H9 (cell line): ENCODE measurements around the gene MARF1. TPM values are rescaled to one million over a fixed set of nuclear protein-coding genes. Genes with fewer than 3 reads are reported as not detected.

ENCODE experiments used
- DNase-seq: peaks from one replicate; pipeline ENCODE4 v3.0.0-alpha.2; 2017
- H2AFZ ChIP-seq: one replicate; pipeline ENCODE4 v1.6.1; 2013; ENCODE audit warnings: mild to moderate bottlenecking, low read length, control low read depth, moderate library complexity
- H2AK5ac ChIP-seq: 2 replicates; pipeline ENCODE4 v1.6.1; 2013; ENCODE audit warnings: low read length, control low read depth, mixed read lengths; ENCODE audit not compliant: insufficient read length
- H2BK120ac ChIP-seq: one replicate; pipeline ENCODE4 v1.6.1; 2013; ENCODE audit warnings: low read depth, mild to moderate bottlenecking, low read length, control low read depth, inconsistent platforms; ENCODE audit not compliant: poor library complexity, severe bottlenecking
- H2BK12ac ChIP-seq: 2 replicates; pipeline ENCODE4 v1.6.1; 2013; ENCODE audit warnings: low read length, control low read depth, mixed read lengths, low read depth; ENCODE audit not compliant: insufficient read length
- H2BK15ac ChIP-seq: 2 replicates; pipeline ENCODE4 v1.6.1; 2013; ENCODE audit warnings: low read depth, low read length, control low read depth
- H2BK20ac ChIP-seq: one replicate; pipeline ENCODE4 v1.6.1; 2013; ENCODE audit warnings: low read depth, mild to moderate bottlenecking, low read length, control low read depth, inconsistent platforms; ENCODE audit not compliant: poor library complexity, severe bottlenecking
- H2BK5ac ChIP-seq: 2 replicates; pipeline ENCODE4 v1.6.1; 2013; ENCODE audit warnings: low read length, control low read depth, mixed read lengths; ENCODE audit not compliant: insufficient read length
- H3K14ac ChIP-seq: 2 replicates; pipeline ENCODE4 v1.6.1; 2013; ENCODE audit warnings: low read length, control low read depth; ENCODE audit not compliant: insufficient read depth
- H3K18ac ChIP-seq: 2 replicates; pipeline ENCODE4 v1.6.1; 2013; ENCODE audit warnings: low read depth, mild to moderate bottlenecking, mixed read lengths, low read length, control low read depth; ENCODE audit not compliant: insufficient read length
- H3K23ac ChIP-seq: 2 replicates; pipeline ENCODE4 v1.6.1; 2013; ENCODE audit warnings: low read length, control low read depth, mixed read lengths, low read depth; ENCODE audit not compliant: insufficient read length
- H3K23me2 ChIP-seq: 2 replicates; pipeline ENCODE4 v1.6.1; 2013; ENCODE audit warnings: low read depth, mild to moderate bottlenecking, mixed read lengths, low read length, control low read depth; ENCODE audit not compliant: insufficient read length, poor library complexity, severe bottlenecking
- H3K27ac ChIP-seq: 2 replicates; pipeline ENCODE4 v1.5.1; 2013; ENCODE audit warnings: low read length, control low read depth, mixed read lengths, low read depth; ENCODE audit not compliant: insufficient read length
- H3K27me3 ChIP-seq: 2 replicates; pipeline ENCODE4 v1.6.1; 2013; ENCODE audit warnings: low read length, control low read depth, inconsistent platforms; ENCODE audit not compliant: insufficient read depth
- H3K4ac ChIP-seq: 2 replicates; pipeline ENCODE4 v1.6.1; 2013; ENCODE audit warnings: low read depth, mild to moderate bottlenecking, control low read depth, inconsistent platforms, low read length, moderate library complexity
- H3K4me1 ChIP-seq: 2 replicates; pipeline ENCODE4 v1.6.1; 2013; ENCODE audit warnings: low read length, control low read depth, inconsistent platforms; ENCODE audit not compliant: insufficient read depth
- H3K4me2 ChIP-seq: 2 replicates; pipeline ENCODE4 v1.6.1; 2013; ENCODE audit warnings: low read length, control low read depth, mixed read lengths; ENCODE audit not compliant: insufficient read length, insufficient read depth
- H3K56ac ChIP-seq: 2 replicates; pipeline ENCODE4 v1.6.1; 2013; ENCODE audit warnings: low read depth, mild to moderate bottlenecking, mixed read lengths, low read length, control low read depth; ENCODE audit not compliant: insufficient read length
- H3K79me1 ChIP-seq: 2 replicates; pipeline ENCODE4 v1.6.1; 2013; ENCODE audit warnings: low read depth, mild to moderate bottlenecking, moderate library complexity, low read length, control low read depth, inconsistent platforms; ENCODE audit not compliant: insufficient read depth, poor library complexity, severe bottlenecking
- H3K79me2 ChIP-seq: 2 replicates; pipeline ENCODE4 v1.6.1; 2013; ENCODE audit warnings: low read length, control low read depth, inconsistent platforms; ENCODE audit not compliant: insufficient read depth
- H3K9ac ChIP-seq: 2 replicates; pipeline ENCODE4 v1.6.1; 2013; ENCODE audit warnings: low read length, control low read depth, mixed read lengths; ENCODE audit not compliant: insufficient read length; ENCODE audit errors: extremely low read depth
- H3K9me3 ChIP-seq: one replicate; pipeline ENCODE4 v1.6.1; 2013; ENCODE audit warnings: low read depth, low read length, inconsistent platforms; ENCODE audit not compliant: control insufficient read depth
- H3T11ph ChIP-seq: one replicate; pipeline ENCODE4 v1.6.1; 2013; ENCODE audit warnings: mild to moderate bottlenecking, low read length, control low read depth, inconsistent platforms
- H4K20me1 ChIP-seq: one replicate; pipeline ENCODE4 v1.6.1; 2013; ENCODE audit not compliant: control insufficient read depth, insufficient read length, insufficient read depth
- H4K5ac ChIP-seq: 2 replicates; pipeline ENCODE4 v1.6.1; 2013; ENCODE audit warnings: low read depth, mild to moderate bottlenecking, mixed read lengths, low read length, control low read depth; ENCODE audit not compliant: insufficient read length
- H4K8ac ChIP-seq: replicated peaks from 2 replicates; pipeline ENCODE4 v1.6.1; 2013; ENCODE audit warnings: low read length, control low read depth, mixed read lengths, low read depth; ENCODE audit not compliant: insufficient read length
- H4K91ac ChIP-seq: 2 replicates; pipeline ENCODE4 v1.6.1; 2013; ENCODE audit warnings: low read depth, mild to moderate bottlenecking, moderate library complexity, mixed read lengths, low read length, control low read depth; ENCODE audit not compliant: insufficient read length
- H3K27ac Mint-ChIP-seq, 3 experiments: 2 replicates in 2 of 3; 3 replicates in 1 of 3; pipeline ENCODE4 v1.8.0; 2020 to 2021; ENCODE audit warnings: mixed read lengths in 3 of 3, mild to moderate bottlenecking in 1 of 3, moderate library complexity in 1 of 3
- H3K27me3 Mint-ChIP-seq: 2 replicates; pipeline ENCODE4 v1.8.0; 2021; ENCODE audit warnings: low read depth, mild to moderate bottlenecking, moderate library complexity, mixed read lengths
- H3K36me3 Mint-ChIP-seq, 3 experiments: 2 replicates in 2 of 3; 3 replicates in 1 of 3; pipeline ENCODE4 v1.8.0; 2020 to 2021; ENCODE audit warnings: low read depth in 3 of 3, mixed read lengths in 3 of 3; ENCODE audit not compliant: insufficient read depth in 1 of 3
- H3K4me1 Mint-ChIP-seq, 2 experiments: 2 replicates each; pipeline ENCODE4 v1.8.0; 2020; ENCODE audit warnings: mixed read lengths in 2 of 2
- H3K4me3 Mint-ChIP-seq, 2 experiments: 2 replicates in 1 of 2; 3 replicates in 1 of 2; pipeline ENCODE4 v1.8.0; 2020 to 2021; ENCODE audit warnings: mild to moderate bottlenecking in 2 of 2, mixed read lengths in 2 of 2, moderate library complexity in 1 of 2
- H3K9me3 Mint-ChIP-seq, 2 experiments: 2 replicates in 1 of 2; 3 replicates in 1 of 2; pipeline ENCODE4 v1.8.0; 2020; ENCODE audit warnings: mild to moderate bottlenecking in 2 of 2, mixed read lengths in 2 of 2, moderate library complexity in 1 of 2
- WGBS: extraction: QIAGEN DNeasy Blood & Tissue Kit; methylation state at CpG from one replicate; pipeline ENCODE4 v1.1.7; 2013; ENCODE audit warnings: missing lambda C conversion rate, low lambda C conversion rate, mixed read lengths; ENCODE audit not compliant: insufficient read length; ENCODE audit errors: extremely low coverage; 5-methylcytosine and 5-hydroxymethylcytosine counted together
- total RNA-seq: library from RNA; stranded (reverse); gene quantifications from 2 replicates; pipeline ENCODE4 v1.2.1, GENCODE V29; 2021
- TF ChIP-seq, protein P1 (sequence below): fragments of 200-600 bp; sonication (generic); conservative IDR thresholded peaks from 3 replicates; pipeline ENCODE4 v1.8.0; 2021; ENCODE audit warnings: antibody characterized with exemption, mild to moderate bottlenecking

Gene MARF1
- total RNA-seq, 1 experiment from 2014 or later: 23.3 TPM

DNA sequence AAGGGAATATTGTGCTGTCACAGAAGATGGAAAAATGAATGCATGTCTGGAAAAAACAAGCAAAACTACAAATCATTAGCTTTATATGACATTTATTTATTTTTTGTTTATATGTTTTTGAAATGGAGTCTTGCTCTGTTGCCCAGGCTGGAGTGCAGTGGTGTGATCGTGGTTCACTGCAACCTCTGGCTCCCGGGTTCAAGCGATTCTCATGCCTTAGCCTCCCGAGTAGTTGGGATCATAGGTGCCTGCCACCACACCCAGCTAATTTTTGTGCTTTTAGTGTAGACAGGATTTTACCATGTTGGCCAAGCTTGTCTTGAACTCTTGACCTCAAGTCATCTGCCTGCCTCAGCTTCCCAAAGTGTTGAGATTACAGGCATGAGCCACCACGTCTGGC lies 15.6 kb upstream of the MARF1 start:
- Histone ChIP-seq H3K23ac (no peak overlapping the region), H3K23me2 (no peaks in the 10 kb centered on the region), H3K27me3 (no peaks in the 10 kb centered on the region), H2BK5ac (no peak overlapping the region), H2BK15ac (no peak overlapping the region), H3K27ac (no peak overlapping the region), H3K56ac (no peak overlapping the region), H3K9me3 (no peaks in the 10 kb centered on the region), H3K18ac (no peak overlapping the region), H2AFZ (no peak overlapping the region), H2BK12ac (no peak overlapping the region), H2AK5ac (no peak overlapping the region), H4K91ac (no peak overlapping the region), H3K4me2 (no peak overlapping the region), H4K20me1 (no peaks in the 10 kb centered on the region), H3K4me1 (no peaks in the 10 kb centered on the region), H2BK120ac (no peak overlapping the region), H2BK20ac (no peak overlapping the region), H3K14ac (no peak overlapping the region), H3K4ac (no peak overlapping the region), H3K79me1 (peaks cover 3% of the 10 kb centered on the region), H3K9ac (no peak overlapping the region), H4K8ac (no peak overlapping the region), H3K79me2 (no peaks in the 10 kb centered on the region; the same call in 1 of the 2 replicates), H4K5ac (no peak overlapping the region), H3T11ph (no peak overlapping the region)
- Mint-ChIP-seq H3K27me3 (no peaks in the 10 kb centered on the region; the same call in 1 of the 2 replicates), H3K36me3 (peaks cover 2 to 11% (median 7%) of the 10 kb centered on the region in 3 experiments; a peak in 5 of 7 replicates), H3K27ac (peak overlapping the region in 2 of 3 experiments; percentile 12 to 15; a peak in 1 of 7 replicates), H3K4me1 (peaks cover 0 to 3% of the 10 kb centered on the region in 2 experiments; a peak in 1 of 4 replicates), H3K4me3 (no peak overlapping the region), H3K9me3 (no peaks in the 10 kb centered on the region)
- TF ChIP-seq, protein P1, sequence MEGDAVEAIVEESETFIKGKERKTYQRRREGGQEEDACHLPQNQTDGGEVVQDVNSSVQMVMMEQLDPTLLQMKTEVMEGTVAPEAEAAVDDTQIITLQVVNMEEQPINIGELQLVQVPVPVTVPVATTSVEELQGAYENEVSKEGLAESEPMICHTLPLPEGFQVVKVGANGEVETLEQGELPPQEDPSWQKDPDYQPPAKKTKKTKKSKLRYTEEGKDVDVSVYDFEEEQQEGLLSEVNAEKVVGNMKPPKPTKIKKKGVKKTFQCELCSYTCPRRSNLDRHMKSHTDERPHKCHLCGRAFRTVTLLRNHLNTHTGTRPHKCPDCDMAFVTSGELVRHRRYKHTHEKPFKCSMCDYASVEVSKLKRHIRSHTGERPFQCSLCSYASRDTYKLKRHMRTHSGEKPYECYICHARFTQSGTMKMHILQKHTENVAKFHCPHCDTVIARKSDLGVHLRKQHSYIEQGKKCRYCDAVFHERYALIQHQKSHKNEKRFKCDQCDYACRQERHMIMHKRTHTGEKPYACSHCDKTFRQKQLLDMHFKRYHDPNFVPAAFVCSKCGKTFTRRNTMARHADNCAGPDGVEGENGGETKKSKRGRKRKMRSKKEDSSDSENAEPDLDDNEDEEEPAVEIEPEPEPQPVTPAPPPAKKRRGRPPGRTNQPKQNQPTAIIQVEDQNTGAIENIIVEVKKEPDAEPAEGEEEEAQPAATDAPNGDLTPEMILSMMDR: no peak
- DNase-seq: no peak
- WGBS: no CpG with 5 or more reads among the region's 5 CpGs
